ENCODE measurements around the gene FAM120B.
A peak's percentile ranks its signal among the peaks of the same experiment; 100 is the strongest.

Gene FAM120B

DNA sequence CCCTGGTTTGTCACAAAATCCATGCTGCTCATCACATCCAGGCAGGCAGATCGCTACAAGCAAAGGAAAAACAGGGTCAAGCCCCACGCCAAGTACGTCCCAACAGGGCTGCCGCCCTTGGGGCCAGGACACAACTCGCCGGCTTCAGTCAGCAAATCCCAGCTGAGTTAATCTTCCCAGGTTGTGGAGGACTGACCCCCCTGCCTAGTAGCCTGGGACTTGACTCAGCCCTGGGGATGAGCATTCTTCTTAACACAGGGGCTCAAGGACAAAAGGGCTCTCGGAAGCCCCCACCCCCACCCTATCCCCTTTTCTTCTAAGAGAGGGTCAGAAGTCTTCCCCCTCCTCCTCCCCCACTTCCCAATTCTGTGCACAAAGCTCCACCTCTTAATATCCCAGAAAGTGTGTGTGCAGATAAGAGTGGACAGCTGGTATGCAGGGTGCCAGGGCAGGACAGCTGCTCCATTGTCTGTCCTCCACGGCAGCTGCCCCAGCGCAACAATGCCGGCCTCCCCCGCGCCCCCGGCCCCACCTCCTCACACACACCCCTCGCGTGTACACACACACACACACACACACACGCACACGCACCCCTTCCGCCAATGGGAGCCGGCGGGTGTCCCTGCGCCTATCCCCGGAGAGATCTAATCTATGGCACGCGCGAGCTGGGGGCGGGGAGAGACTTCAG is 20.2 kb upstream of the FAM120B start:
- no peak for DNase-seq (ENCODE audit: low read depth in 2 of 2)

DNA sequence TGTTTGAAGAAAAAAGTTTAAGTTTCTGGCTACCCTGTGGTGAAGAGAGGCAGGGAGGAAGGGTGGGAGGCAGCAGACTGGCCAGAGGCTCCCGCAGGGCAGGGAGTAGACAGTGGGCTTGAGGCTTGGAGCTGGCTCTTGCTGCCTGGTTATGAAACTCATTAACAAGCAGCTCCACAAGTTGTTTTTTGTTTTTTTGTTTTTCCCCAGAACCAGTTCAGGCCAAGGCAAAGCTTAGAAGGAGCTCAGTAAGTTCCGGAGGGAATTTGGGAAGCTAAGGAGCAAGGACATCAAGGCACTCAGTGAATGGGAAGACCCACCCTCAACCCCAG is 19.7 kb upstream of the FAM120B start:
- no peak for DNase-seq (ENCODE audit: low read depth in 2 of 2)

DNA sequence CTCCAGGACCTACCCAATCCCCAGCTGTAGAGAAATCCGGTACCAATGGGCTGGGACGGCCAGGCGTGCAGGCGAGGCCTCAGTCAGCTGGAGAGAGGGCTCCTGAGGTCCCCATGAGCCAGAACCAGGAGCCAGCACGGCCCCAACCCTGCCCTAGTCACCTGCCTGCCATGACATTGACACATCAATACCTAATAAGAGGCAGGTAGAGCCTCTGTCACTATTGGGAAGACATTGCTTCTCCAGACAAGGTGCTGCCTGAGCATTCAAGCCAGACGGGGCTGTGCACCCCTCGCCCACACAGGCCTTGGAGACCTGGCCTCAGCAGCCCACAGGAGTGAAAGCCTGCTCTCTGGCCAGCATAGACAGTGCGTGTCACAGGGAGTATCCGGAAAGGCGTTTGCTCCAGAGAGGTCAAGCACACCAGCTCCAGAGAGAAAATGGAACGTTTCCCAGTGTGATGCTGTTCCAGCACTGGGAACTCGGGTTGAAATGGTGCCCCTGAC is 19.1 kb upstream of the FAM120B start:
- DNase-seq (ENCODE audit: low read depth in 2 of 2): no peak

DNA sequence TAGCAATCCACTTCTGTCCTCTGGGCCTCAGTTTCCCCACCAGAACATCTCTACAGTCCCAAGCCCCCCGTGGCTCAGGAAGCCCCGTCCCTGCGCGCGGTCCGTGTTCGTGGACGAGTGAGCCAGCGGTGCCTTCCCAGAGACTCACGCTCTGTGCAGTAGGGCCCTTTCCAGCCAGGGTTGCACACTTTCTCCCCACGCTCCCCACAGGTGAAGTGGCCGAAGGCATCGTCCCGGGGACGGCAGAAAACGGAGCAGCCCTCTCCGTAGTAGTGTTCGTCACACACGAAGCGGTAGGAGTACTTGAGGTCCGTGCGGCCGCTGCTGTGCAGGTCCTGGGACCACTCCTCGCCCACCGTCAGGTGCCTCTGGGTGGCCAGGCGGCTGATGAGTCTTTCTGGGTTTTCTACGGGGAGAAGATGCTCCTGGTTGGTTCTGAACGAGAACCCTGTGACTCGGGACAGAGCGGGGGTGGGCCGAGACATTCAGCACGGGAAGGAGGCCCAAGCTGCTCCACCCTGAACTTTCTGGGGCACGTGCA is 18.4 kb upstream of the FAM120B start:
- no peak for DNase-seq (ENCODE audit: low read depth in 2 of 2)

DNA sequence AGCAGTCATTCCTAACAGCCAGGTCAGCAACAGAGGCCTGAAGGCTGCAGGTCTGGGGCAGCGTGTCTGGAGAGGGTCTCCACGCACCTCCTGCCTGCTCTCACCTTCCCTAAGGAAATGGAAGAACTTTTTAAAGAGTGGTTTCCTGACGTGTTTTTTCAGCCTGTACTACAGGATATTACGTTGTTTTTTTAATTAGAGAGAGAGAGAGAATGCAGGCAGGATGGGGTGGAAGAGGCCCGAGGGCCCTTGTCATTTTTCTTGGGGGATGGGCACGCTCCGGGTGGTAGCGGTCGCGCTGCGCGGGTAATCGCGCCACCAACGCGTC is 17.7 kb upstream of the FAM120B start:
- DNase-seq (ENCODE audit: low read depth in 2 of 2): no peak

DNA sequence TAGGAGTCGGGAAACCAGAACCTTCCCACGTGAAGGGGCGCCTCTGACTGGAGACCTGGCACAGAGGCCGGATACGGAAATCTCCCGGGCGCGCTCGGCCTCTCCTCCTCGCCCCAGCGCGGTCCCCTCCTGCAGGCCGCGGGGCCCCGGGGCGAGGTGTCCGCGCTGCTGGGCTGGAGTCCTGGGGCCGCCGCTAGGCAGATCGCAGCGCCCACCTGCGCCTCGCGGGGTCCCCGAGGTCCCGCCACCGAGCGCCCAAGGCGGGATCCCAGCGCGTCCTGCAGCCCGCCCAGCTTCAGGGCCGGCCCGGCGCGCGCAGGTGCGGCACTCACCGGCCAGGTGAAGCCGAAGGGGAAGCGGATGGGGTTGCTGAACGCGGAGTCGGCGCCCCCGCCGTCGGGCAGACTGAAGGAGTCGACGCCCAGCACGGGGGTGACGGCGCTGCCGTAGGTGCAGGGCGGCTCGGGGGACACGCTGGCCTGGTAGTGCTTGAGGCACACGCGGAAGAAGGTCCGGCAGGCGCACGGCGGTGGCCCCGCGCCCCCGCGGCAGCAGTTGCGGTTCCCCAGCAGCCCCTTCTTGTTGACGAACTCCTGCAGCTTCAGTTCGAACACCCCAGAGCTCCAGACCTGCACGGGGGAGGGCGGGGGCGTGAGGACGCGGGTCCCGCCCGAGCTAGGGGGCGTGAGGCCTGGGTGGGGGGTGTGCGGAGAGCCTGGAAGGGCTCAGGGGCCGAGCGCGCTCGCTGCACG is 17.2 kb upstream of the FAM120B start:
- DNase-seq (ENCODE audit: low read depth in 2 of 2): no peak

DNA sequence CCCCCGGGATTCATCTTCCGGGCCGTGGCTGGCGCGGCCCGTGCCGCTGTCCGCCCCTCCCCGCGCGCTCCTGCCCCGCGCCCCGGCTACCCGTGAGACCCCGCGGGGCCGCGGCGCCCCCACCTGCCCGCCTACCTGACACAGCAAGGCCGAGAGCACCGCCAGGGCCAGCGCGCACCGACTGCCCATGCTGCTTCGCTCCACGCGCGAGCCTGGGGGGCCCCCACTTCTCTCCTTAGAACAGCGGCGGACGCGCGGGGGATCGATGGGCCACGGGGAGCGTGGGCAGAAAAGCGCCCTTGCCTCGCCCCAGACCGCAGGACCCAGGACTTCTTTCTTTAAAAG is 16.6 kb upstream of the FAM120B start:
- DNase-seq (ENCODE audit: low read depth in 2 of 2): no peak

DNA sequence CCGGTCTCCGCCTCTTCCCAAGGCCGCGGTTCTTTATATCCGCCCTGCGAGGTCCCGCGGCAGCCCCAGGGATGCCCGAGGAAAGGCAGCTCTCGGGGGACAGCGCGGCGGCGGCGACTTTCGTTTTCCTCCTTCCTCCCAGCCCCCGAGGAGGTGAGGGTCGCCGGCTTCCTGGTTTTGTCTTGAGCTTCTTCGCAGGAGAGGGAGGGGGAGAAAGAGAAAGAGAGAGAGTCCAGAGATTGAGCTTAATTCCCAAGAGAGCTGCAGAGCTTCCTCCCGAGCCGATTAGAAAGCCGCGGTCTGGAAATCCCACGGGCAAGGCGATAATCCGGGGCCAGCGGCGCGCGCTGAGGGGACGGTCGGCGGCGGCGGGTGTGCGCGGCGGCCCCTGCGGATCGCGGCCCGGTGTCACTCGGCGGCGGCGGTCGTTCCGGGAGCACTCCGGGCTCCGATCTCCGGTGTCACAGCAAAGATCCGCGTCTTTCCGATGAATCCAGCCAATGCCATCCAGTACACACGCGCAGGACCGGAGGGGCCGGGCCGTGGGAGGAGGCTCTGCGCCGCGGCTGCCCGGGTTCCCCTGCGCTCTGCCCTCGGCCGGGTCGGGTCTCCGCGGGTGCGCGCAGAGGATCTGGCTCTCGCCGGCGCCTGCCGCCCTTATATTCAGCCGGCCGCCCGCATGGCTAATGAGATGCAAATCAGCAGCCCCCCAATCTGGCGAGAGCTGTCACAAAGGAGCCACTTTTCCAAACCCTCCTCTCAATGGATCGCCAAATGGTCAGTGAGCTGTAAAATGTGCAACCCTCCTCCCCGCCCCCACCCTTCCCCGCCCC is 16.0 kb upstream of the FAM120B start, which contains the start of gene DLL1:
DLL1 (minus strand) TSS at position 783 of the 833 bp plus-strand sequence. CDS start 939 bp downstream, outside the sequence.
- DNase-seq (ENCODE audit: low read depth in 2 of 2): no peak

DNA sequence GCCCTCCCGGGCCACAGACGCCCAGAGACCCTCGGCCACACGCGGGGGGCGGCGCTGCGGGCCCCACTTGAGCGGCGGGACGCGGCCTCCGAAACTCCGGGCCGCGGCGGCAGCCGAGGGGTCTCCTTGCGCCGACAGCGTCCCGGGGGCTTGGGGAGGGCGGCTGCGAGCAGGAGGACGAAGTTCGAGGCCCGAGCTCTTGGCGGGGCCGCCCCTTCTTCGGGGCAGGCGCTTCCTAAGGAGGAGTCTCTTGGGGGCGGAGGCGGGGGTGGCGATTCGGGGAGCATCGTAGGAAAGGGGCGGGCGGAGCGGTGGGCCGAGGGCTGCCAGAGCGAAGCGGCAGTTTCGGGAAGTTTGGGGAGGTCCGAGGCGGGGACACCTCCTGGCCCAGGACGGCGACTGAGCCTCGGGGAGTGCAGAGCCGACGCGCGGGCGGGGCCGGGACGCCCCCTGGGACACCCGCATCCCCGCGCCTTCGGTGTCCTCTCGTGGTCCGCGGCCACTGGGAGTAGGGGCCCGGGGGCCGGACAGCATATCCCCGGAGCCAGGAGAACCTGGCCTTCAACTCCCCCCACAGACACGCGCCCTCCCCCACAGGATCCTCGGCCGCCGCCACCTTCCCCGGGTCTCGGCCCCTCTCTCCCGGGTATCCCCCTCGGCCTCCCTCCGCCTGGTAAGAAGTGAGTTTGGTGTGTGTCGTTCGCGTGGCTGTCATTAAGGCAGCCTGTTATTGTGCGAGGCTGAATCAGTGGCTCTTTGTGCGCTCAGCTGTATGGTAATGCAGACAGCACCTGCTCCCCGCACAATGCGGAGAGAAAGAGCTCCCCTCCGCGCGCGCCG is 15.1 kb upstream of the FAM120B start:
- no peak for DNase-seq (ENCODE audit: low read depth in 2 of 2)

DNA sequence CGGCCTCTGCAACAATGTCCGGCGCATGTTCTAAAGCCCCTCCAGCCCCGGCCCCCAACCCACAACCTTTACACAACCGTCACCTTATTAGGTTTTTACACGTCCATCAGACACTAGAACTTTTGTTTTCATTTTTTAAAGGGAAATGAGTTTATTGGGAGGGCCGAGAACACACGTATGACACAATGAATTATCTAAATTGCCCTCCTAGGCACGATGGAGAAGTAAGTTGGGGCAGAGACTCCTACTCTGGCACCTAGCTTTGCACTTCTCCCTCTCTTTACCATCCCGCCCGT is 14.5 kb upstream of the FAM120B start:
- DNase-seq (ENCODE audit: low read depth in 2 of 2): no peak

DNA sequence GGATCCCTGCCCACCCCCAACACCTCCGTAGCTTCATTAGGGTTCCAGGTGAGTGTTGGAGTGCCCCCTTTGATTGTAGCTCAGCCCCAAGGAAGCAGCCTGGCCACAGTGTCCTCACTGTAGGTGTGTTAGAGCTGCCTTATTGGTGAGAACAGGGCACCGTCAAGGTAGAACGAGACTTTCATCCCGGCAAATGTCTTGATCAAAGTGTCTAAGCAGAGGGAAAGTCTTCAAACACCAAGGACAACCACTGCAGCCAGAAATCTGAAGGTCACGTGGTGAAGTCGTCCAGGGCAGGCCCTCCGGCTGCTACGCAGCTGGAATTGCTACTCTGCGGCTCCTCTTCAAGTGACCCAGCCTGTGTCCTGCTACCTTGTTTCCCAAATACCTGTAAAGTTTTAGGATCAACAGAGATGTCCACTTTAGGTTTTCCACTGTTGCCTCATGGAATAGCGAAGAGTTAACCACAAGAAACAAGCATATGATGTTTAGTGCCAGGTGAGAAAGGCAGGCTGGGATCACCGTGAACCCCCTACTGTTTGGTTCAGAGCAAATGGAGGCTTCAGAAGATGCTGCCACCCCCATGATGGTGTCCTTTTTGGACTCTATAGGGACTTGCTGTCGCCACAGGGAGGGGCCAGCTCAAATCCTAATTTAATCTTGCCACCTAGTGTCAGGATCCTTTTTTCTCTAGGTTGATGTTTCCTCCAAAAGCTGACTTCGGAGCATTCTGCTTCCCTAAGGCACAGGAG is 14.0 kb upstream of the FAM120B start:
- no peak for DNase-seq (ENCODE audit: low read depth in 2 of 2)

DNA sequence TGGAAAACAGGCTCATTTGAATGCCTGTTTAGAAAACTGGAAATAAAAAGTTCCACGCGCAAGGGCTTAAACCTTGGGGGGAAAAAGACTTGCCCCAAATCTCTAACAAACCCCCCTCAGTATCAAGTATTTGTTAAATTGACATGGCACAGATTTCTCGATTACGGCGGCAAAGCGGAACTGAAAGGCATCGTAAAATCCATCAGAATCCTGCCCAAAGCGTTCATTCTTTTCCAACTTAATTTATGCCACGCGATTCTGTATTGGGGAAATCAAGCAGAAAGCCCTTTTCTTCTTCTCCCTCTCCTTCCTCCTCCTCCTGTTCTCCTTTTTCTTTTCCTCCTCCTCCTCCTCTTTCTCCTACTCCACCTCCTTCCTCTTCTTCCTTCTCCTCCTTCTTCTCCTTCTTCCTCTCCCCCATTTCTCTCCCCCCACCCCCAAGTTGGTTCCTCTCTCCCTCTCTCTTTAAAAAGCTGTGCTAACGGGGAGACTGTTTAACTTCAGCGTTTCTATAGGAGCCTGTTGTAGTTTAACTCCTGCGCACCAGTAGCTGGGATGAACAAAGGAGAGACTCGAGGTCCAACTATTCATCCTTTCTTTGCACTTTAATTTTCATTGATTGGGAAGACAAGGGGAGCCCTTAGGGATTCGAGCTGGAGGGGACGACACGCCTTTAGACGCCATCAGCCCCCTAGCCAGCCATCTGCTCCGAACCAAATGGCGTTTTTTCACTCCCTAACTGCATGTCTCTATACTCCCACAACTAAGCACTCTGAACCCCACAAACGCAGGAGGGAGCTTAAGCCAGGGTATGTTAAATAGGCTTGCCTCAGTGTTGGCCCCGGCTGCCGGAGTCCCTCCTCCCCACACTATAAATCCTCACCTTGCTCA is 13.0 kb upstream of the FAM120B start:
- no peak for DNase-seq (ENCODE audit: low read depth in 2 of 2)

DNA sequence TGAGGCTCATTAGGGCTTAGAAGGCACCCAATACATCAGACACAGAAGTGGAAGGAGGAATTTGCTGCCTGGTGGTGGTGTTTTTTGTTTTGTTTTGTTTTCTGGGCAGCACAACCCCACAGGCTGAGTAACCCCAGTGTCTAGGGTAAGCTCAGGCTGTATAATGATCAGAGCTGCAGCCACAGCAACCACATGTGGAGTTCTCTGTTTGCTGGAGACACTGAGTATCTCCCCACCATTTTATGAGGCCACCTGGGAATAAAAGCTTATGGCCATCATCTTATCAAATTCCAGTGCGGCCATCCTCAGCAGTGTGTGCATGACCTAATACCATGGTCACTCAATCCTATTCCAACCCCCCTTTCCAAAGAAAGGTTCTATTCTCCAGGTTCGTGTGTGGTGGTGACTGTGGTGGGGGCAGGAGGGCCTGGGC is 12.2 kb upstream of the FAM120B start:
- no peak for DNase-seq (ENCODE audit: low read depth in 2 of 2)

DNA sequence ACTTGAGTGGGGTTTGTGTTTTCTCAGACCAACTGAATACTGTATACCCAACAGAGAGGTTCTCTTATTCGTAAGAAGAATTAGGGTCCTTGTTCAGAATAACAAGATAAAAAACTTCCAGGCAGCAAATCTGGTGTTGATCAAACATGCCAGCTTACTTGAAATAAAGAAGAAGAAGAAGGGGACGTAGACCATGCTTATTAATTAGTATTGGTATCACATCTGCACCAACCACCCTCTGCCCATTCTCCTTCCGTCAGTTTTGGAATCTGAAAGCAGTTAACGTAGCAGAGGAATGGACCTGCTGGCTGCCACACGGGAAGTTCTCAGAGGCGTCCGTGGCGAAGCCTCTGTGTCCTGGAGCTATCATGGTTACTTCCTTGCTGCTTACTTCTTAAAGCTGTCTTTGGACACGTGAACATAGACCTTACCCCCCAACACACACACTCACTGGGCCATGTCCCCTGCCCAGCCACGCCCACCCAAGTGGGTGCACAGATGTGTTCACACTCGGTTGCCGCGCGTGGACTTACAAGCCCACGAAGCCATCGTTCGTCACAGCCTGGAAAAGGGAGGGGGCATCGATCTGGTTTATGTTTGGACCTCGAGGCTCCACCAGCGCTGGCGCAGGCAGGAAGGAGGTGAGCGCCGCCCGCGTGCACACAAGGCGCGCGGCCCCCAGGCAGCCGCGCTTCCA is 11.6 kb upstream of the FAM120B start:
- DNase-seq (ENCODE audit: low read depth in 2 of 2): no peak

DNA sequence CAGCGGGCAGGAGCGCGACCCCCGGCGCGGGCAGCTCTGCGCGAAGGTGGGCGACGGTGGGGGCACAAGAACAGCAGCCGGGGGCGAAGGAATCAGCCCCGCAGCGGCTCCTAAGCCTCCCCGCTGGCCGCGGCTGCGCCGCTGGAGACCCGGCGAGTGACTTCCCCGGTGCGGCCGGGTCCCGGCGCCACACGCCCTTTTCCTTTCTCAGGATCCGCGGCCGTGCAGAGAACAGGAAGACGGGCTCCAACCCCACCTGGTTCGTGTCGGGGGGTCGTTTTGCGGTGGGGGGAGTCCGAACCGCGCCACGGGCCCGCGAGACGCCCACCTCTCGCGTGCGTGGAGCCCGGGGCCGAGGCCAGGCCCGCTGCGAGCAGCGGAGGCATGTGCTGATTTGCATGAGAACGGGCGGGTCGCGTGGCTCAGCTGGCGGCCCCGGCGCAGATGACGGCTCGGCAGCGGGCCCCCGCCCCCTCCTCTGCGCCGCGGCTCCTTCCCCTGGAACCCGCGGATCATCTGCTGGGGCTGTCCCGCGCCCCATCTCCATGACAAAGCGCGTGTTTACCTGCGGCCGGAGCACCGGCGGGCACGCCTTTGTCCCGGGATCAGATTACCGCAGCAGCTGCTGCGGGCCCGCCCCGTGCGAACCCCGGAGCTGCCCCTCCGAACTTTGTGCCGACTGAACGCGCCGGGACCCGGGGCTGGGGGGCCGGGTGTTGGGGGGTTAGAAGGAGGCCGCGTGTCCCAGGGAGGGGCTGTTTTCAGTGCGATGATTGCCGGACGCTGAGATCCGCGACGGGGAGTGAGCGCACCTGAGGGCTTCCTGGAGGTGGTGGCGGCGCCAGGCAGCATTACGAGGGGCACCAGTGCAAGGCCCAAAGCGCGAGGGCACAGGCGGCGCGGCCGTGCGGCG is 10.8 kb upstream of the FAM120B start:
- peak; percentile 33 to 60 for DNase-seq (ENCODE audit: low read depth in 2 of 2)

DNA sequence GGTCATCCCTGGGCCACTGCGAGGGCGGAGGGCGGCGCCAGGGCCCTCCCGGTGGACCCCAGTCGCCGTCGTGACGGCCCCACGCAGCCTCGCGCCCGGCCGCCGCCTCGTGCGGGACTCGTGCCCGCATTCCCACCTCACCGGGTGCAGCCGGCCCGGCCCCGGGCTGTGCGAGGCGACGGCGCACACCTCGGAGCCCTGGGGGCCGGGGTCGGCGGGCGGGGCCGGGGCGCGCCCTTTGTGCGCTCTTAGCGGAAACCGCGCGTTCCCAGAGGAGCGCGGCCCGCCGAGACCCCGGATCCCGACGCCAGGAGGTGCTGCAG is 10.2 kb upstream of the FAM120B start:
- no peak for DNase-seq (ENCODE audit: low read depth in 2 of 2)

DNA sequence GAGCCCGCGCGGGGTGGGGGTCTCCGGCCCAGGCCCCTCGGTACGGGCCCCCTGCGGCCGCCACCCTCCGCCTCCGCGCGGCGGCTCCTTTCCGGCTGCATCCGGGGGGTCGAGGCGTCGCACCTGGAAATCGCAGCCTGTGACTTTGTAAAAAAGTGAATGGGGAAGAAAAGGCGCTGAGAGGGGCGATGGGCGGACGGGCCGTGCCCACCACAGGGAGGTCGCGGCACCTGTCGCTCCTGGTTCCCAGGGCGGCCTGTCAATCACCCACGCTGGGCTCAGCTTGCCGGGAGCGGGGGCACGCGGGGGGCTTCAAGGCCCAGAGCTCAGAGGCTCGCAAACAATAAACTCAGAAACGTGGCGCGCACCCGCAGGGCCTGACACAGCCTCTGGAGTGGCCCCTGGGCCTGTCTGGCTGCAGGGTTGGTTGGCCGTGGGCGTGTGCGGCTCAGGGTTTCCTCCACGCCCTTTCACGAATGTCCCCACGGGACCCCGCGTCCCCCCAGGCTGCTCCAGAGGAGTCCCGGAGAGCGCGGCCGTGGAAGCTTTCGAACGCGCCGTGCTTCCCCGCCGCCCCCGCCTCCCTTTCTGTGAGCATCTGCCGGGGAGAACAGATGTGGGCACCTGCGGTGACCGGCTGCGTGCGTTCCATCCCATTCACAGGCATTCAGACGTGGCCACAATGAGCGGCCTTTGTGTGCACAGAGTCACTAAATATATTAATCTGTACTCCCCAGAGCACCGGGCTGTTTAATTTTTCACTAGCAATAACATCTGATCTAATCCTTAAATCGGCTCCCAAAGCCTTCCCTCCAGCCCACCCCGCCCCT is 9.6 kb upstream of the FAM120B start:
- DNase-seq (ENCODE audit: low read depth in 2 of 2): no peak
